CD4-positive, alpha-beta T cell treated with Interleukin-15 for 1 hour (primary cell): ENCODE data around the gene CRIM1.
"Not testable (repeated sequence)": the region's sequence is repeated elsewhere in the genome, so short reads cannot be mapped to it uniquely, and the experiment has no call there.

ENCODE experiments used
- DNase-seq: peaks from one replicate; pipeline ENCODE4 v3.0.0-alpha.2; 2020

Gene CRIM1, protein sequence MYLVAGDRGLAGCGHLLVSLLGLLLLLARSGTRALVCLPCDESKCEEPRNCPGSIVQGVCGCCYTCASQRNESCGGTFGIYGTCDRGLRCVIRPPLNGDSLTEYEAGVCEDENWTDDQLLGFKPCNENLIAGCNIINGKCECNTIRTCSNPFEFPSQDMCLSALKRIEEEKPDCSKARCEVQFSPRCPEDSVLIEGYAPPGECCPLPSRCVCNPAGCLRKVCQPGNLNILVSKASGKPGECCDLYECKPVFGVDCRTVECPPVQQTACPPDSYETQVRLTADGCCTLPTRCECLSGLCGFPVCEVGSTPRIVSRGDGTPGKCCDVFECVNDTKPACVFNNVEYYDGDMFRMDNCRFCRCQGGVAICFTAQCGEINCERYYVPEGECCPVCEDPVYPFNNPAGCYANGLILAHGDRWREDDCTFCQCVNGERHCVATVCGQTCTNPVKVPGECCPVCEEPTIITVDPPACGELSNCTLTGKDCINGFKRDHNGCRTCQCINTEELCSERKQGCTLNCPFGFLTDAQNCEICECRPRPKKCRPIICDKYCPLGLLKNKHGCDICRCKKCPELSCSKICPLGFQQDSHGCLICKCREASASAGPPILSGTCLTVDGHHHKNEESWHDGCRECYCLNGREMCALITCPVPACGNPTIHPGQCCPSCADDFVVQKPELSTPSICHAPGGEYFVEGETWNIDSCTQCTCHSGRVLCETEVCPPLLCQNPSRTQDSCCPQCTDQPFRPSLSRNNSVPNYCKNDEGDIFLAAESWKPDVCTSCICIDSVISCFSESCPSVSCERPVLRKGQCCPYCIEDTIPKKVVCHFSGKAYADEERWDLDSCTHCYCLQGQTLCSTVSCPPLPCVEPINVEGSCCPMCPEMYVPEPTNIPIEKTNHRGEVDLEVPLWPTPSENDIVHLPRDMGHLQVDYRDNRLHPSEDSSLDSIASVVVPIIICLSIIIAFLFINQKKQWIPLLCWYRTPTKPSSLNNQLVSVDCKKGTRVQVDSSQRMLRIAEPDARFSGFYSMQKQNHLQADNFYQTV

DNA sequence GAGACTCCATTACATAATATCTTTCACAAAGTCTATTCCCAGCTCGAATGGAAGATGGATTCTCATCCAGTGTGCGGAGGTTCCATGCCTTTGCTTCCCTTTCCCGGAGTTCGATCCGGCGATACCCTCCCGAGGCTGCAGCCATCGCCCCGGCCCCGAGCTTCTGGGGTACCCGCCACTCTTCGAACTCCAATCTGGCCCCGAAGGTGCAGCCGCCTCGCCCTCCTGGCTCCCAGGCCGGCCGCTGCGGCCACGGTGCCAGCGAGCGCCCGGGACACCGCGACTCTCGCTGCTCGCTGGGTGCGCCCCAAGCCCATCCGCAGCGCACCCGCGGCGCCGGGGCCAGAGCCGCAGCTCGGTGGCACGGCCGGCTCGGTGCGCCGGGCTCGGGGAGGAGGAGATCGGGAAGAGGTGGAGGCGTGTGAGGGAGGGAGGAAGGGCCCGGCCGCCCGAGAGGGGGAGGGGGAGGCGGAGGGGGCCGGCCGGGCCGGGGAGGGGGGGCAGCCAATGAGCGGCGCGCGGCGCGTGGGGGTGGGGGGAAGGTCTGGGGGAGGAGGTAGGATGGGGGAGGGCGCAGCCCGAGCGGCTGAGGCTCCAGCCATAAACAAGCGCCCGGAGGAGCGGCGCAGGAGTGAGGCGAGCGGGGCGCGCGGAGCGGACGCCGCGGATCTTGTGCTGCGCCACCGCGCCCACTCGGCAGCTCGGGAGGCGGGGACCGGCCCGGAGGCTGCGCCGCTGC lies at the start of gene CRIM1:
Gene CRIM1, plus strand, starts transcription at position 628 of the 739 bp plus-strand sequence. CDS start 515 bp downstream, outside the sequence.
- DNase-seq = peak; percentile 52

DNA sequence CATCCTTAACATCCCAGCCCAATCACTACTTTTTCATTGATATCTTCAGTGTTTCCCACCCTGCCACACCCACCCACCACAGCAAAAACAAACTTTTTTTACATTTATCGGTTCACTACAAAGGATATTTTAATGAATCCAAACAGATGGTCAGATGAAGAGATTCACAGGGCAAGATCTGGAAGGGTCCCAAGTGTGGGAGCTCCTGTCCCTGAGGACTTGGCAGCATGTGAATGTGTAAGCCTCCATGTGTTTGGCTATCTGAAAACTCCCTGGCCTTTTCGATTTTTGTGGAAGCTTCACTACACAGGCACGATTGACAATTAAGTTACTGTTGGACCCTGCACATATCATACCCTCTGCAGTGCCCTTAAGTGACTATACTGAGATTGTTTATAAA lies 48.1 kb upstream of the CRIM1 start:
- DNase-seq = no peak

DNA sequence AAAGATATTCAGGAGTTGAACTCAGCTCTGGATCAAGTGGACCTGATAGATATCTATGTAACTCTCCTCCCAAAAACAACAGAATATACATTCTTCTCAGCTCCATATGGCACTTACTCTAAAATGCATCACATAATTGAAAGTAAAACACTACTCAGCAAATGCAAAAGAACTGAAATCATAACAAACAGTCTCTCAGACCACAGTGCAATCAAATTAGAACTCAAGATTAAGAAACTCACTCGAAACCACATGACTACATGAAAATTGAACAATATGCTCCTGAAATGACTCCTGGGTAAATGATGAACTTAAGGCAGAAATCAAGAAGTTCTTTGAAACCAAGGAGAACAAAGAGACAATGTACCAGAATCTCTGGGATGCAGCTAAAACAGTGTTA lies 45.1 kb upstream of the CRIM1 start:
- DNase-seq = not testable (repeated sequence)

DNA sequence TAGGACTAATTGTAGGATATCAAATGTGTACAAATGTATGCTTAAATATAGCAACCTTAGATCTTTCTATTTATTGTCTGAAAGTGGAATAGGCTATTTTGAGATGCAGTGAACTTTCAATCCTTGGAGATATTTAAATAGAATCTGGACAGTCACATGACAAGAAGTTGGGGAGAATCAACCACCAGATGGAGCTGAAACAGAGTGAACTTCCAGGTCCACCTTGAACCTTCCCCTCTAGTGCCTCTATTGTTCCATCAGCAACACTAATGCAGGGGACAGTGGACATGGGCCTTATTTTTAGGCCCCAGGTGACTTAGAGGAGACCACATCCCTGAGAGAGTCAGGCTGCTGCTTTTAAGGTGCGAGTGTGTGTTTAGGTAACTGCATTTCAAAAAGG lies 37.0 kb upstream of the CRIM1 start:
- DNase-seq = no peak

DNA sequence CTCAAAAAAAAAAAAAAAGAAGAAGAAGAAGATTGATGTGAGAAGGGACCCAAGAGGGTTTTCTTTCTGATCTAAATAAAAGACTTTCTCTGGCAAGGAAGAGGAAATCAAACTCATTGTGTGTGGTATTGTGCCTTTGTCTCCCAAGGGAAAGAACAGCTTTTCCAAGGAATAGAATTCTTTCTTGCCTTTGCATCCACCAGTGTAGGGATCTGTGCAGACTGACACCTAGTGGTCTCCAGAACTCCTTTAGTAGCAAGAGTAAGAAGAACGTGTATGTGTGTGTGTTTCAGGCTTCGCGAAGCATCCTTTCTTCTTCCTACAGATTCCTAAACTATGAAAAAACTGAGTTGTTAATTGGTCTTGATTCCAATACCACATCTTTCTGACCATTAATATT lies 33.5 kb upstream of the CRIM1 start:
- DNase-seq = no peak

DNA sequence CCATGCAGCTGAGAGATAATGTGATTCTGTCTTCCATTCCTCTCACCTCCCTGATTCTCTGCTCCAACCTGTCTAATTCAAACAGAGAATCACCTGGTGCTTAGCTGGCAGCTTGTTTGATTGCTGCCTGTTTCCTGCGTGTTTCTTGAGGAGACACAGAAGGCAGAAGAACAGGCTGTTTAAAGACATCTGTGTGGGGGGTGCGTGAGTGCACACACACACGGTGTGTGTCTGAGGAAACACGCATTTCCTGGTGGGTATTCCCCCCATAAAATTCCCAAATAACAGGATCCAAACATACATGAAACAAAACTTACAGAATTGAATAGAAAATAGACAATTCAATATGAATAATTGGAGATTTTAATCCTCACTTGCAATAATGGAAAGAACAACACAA lies 29.3 kb upstream of the CRIM1 start:
- no peak for DNase-seq

DNA sequence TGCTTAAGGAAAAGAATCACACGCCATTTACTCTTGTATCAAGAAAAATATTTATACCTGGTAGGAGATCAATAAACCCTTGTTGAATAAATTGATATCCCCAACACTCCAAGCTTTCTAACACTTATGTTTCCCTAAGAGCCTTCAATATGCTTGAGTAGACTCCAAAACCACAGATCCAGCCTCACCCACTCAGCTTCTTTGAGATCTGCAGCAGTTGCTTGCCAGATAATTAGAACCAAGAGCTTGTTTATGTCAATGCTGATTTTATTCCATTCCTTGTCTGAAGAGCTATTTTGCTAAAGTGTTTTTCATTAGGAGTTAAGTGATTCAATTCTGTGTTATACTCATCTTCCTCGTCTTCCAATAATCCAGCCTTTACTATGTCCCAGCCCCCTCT lies 26.3 kb upstream of the CRIM1 start:
- DNase-seq = no peak

DNA sequence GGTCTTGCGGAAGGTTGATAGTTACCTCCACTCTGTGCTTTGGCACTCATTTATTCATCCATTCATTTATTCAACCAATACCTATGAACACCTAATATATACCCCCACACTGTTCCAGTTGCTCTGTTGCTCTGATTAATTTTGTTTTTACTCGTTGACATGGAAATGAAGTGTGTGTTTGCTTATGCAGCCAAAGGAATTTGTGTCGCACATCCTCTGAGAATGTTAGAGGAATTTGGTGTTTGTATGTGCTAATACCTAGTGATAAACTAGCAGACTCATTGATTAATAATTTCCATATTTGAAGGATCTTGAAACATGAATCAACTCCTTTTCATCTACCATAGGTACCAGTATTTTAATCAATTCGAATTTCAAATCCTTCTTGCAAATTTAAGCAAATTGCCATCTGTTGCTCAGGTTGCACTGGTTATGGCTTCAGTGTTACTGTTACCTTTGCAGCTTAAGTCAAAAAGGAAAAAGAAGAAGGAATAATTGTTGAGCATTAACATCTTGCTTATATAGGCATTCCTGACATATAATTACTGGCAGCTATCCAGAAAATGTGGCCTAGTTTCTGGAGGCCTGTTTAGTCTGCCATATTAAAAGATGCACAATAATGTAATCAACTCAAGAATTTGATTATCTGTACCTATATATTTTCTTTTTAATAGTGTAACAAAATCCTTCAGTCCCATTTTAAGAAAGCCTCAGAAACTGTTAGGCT lies 25.7 kb upstream of the CRIM1 start:
- DNase-seq = no peak

DNA sequence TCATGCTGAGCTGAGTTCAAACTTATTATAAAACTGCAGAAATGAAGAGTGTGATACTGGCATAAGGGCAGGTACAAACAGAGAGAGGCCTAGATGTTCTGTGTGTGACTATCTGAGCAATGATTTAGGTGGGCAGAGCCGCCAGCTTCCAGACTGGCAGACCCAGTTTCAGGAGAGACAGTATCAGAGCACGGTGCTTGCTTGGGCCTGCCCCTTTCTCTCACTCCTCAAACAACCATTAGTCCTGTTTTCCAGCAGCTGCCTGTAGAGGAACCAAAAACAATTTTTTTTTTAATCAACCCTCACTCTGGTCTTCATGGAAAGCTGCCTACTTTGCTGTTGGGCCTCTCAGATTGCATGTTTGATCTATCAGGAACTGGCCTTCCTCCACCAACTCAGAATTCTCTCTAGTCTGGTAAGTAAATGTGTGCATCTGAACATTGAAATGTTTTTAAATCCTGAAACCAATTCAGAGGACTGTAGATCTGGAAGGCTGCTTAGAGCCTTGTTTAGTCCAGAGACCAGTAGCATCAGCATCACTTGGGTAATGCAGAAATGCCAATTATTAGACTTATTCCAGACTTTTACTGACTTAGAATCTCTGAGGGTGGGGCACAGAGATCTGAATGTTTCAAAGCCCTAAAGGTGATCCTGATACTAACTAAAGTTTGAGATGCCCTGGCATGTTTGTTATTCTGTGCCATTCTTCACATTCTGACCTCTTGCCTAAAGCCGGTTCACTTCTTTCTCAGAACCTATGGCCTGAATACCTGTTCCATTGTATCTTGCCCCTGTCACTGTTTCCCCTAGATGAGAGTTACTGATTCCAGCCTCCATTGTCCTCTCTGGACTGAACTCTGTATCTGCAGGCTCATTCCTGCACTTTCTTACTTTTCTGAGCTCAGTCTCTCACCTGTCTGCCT lies 24.8 kb upstream of the CRIM1 start:
- no peak for DNase-seq

DNA sequence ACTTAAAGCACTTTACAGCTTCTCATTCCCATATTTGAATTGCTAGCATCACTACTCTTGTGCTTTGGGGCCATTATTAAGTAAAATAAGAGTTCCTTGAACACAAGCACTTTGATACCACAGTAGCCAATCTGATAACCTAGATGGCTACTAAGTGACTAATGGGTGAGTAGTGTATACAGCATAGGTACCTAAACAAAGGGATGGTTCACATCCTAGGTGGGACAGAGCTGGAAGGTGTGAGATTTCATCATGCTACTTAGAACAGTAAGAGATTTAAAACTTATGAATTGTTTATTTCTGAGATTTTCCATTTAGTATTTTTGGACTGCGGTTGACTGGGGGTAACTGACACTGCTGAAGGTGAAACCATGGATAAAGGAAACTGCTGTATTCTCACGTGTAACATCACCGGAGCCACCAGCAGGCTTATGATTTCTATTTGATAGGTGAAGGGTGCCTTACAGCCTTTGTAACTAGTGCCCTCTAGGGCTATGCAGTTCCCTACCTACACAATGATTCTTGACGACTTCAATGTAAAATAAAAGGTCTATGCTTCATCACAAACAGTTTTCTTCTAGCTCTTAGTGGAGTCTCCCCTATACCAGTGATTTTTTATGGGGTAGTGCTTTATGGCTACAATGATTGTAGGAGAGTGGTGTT lies 22.1 kb upstream of the CRIM1 start:
- DNase-seq = no peak

DNA sequence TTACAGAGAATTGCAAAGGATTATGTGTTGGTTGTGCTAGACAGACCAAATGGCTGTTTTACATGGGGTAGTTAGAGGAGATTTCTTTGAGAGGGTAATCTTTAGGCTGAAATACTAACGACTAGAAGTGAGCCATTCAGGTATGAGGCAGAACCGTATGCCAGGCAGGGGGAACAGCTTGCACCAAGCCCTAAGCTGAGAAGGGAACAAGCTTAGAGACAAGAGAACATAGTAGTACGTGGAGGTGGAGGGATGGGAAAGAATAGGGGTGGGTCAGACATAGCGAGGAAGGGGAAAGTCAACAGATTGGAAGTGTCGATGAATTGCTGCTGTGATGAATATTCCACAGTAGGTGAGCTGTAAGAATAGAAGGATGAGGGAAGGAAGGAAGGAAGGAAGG lies 20.0 kb upstream of the CRIM1 start:
- DNase-seq = no peak

DNA sequence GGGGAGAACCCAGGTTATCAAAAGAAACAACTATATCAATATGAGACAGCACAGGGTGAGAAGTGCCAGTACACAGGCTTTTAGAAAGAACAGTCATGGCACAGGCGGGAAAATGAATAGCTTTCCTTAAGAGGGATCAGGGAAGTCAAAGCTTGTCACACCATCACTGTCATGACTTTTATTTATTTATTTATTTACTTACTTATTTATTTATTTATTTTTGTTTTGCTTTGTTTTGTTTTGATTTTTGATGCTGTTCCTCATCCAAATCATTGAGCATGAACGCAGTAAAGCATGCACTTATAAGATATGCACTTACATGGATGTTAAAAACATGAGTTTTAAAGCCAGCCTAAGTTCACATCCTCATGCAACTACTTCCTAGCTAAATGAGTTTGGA lies 19.3 kb upstream of the CRIM1 start:
- DNase-seq = no peak

DNA sequence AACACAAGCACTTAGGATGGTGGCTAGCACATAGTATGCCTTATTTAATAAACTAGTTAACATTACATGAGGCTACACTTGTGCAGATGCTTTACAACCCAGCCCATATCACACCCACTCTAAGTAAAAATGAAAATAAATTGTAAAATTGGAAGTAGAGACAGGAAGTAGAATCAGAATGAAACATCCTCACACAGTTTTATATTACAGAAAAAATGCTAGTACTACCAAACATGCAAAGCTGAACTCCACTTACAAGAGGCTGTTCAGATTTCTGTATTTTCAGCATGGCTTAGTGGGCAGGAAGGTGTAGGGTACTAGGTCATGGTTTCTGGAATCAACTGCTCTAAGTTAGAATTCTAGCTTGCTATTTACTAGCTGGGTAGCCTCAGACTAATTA lies 18.2 kb upstream of the CRIM1 start:
- no peak for DNase-seq

DNA sequence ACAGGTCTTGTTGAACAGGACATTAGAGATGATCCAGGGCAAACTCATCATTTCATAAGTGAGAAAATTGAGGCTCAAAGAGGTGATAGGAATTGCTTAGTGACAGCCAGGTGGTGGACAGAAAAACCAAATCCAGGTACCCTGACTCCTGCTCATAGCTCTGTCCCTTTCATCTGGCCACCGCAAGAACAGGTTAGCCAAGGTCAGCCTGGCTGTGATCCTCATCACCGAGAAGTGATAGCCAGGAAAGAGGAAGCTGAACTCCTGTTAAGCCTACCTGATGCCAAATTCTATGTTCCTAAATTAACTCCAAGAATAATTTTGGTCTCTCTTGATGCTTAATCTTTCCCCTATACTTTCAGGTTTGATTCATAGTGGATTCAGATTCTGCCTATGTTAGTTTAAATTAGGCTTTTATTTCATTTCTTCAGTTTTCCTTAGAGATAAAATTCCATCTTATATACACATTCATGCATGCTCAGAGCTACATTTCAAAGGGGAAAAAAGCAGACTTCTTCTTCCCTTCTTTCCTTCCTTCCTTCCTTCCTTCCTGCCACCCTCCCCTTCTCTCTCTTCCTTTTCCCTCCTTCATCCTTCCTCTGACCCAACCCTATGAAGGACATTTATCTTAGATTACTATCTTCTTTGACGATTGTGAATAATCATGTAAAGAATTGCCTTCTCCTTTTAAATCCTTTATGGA lies 17.3 kb upstream of the CRIM1 start:
- no peak for DNase-seq

DNA sequence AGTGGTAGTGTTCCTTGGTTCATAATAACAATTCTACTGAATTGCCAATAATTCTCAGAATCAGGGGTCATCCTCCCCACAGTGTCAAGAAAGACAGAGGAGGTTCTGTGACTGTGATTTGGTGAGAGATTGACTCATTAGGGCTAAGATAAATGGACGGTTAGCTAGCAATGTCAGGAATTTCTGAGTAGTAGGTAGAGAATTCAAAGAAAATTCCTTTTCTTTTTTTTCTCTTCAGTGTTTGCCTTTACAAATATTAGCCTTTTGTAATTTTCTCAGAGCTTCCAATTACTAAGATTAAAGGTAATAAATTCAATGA lies 16.8 kb upstream of the CRIM1 start:
- no peak for DNase-seq

DNA sequence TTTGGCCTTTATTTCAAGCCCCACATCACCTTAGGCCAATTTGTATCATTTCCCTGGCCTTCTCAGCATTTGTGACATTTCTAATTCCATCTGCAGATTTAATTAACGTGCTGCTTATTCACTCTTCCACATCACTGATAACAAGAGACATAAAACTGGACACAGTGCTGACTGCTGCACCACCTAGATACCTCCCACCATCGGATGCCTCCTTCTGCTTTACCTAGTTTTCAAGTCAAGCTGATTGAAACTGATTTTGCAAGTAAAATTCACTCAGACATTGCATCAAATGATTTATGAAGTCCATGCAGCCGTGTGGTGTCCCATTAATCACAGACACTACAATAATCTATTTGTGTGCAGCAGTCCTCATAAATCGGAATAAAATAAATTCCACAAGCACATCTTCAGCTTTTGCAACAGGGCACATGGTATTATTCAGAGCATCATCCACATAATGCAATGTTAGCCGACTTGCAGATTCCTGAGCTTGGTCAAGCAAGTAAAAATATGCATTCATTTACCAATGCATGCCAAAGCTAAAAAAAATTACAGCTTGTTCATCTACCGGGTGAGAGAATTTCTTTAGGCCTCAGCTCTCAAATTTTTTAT lies 15.9 kb upstream of the CRIM1 start:
- no peak for DNase-seq

DNA sequence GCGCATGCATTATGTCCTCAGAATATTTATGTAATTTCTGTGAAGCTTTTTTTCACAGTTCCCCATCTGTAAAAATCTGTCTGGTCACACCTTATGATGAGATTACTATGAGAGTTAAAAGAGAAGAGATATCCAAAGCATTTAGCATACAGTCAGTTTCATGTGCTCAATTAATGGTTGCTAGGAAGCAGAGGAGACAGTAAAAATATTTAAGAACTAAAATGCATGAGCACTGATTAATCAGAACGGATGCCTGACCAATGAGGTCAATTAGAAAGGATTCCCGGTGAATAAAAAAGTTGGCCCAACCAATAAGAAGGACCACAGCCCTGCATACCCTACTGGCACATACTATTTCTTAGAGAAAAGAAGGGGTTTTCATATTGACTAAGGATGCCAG lies 12.0 kb upstream of the CRIM1 start:
- DNase-seq = no peak

DNA sequence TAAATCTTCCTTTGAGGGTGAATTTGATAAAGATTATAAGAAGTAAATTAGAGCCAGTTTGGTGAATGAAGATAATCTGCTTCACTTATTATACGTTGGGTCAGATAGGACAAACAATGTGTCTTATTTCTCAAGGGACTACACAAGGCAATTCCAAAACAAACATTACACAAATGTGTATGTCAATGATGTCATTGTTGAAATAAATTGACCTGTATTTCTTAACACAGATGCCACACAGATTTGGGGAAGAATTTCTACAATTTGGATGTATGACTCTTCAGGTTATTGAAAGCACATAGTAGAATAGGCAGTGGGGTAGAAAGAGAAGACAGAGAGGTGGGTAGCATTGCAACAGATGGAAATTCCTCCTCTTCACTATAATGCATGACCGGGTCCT lies 6.9 kb upstream of the CRIM1 start:
- DNase-seq = no peak

DNA sequence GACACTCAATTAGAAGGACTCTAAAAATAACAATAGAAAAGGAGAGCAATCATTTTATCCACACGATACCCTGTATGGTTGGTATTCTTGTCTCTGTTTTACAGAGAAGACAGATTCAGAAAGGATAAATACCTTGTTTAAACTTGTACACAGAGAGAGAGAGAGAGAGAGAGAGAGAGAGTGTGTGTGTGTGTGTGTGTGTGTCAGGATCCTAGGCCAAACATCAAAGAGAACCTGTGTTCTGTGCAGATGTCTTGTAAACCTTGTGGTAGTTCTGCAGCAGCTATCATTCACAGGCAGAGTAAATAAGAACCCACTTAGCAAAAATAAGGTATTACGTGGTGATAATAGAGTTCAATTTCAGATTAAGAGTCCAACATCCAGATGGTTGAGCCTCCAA lies 4.3 kb upstream of the CRIM1 start:
- no peak for DNase-seq
